ENCODE data around the gene CDK7. TPM values are rescaled to one million over a fixed set of nuclear protein-coding genes. Genes with fewer than 3 reads are reported as not detected.

Gene CDK7
- total RNA-seq, 5 donors from 2014 or later (not counting 1 experiment from before 2014, with no cell fraction given): 21.4 to 26.5 (median 22.0) TPM

DNA sequence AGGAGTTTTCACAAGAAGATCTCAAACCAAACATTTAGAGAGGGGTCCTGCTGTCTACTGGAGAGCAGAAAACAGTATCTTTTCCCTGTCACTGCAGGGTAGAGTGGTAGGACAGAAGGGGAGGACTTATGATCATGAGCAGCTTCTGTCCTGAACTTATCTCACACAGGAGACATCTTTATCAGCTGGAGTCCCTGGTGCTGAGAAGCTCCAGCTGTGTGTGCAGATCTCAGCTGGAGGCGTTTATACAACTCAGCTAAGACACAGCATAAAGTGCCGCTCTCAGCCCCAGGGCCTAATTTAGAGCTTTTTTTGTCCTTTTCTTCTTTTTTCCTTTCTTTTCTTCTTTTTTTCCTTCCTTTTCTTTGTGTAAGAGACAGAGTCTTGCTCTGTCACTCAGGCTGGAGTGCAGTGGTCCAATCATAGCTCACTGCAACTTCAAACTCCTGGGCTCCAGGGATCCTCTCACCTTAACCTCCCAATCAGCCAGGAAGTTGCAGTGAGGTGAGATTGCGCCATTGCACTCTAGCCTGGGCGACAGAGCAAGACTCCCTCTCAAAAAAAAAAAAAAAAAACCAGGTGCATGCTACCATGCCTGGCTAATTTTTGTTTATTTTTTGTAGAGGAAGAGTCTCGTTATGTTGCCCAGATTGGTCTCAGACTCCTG is 66.0 kb downstream of the CDK7 start:
- POLR2A ChIA-PET: interaction anchor here in 1 of 2 donors (0.6 kb wide), 1 partner anchor 159 kb away, joined by 4 read pairs; no protein-coding TSS in a partner anchor
- H3K4me1 Mint-ChIP-seq: no peaks in the 10 kb centered on the region
- H3K36me3 Mint-ChIP-seq: peaks cover 34% of the 10 kb centered on the region
- H3K4me3 ChIP-seq (ENCODE audit: control insufficient read depth in 1 of 2, extremely low read depth in 1 of 2, low read length in 1 of 2): no peak overlapping the region
- H3K27me3 Mint-ChIP-seq: no peaks in the 10 kb centered on the region
- no peaks in the 10 kb centered on the region for H3K27me3 ChIP-seq (replicated peaks in 1 of 2; ENCODE audit: control insufficient read depth in 2 of 2, extremely low read depth in 1 of 2, insufficient read depth in 2 of 2, low read length in 1 of 2)
- WGBS (ENCODE audit: insufficient coverage): 100% methylated on average over 1 of the region's 5 CpGs
- CTCF ChIA-PET: no interaction called here
- H3K4me3 Mint-ChIP-seq: no peak overlapping the region
- no peaks in the 10 kb centered on the region for H3K4me1 ChIP-seq (ENCODE audit: control insufficient read depth in 1 of 2, extremely low read depth in 1 of 2, insufficient read depth in 2 of 2, low read length in 2 of 2)
- no peak for DNase-seq
- no peak overlapping the region for H3K27ac ChIP-seq (ENCODE audit: low read length)
- no peaks in the 10 kb centered on the region for H3K9me3 ChIP-seq
- H3K27ac Mint-ChIP-seq: no peak overlapping the region
- H3K36me3 ChIP-seq (ENCODE audit: control insufficient read depth in 2 of 2, extremely low read depth in 1 of 2, insufficient read depth in 1 of 2, low read length in 1 of 2): peaks cover 4 to 5% of the 10 kb centered on the region in 2 donors
- no peak for ATAC-seq (replicated peaks in 1 of 4)
- no peaks in the 10 kb centered on the region for H3K9me3 Mint-ChIP-seq

- Histone ChIP-seq H3K4me1 (ENCODE audit: control insufficient read depth in 1 of 2, extremely low read depth in 1 of 2, insufficient read depth in 2 of 2, low read length in 2 of 2) (no peaks in the 10 kb centered on the region), H3K27me3 (replicated peaks in 1 of 2; ENCODE audit: control insufficient read depth in 2 of 2, extremely low read depth in 1 of 2, insufficient read depth in 2 of 2, low read length in 1 of 2) (no peaks in the 10 kb centered on the region), H3K9me3 (no peaks in the 10 kb centered on the region), H3K27ac (ENCODE audit: low read length) (no peak overlapping the region), H3K4me3 (ENCODE audit: control insufficient read depth in 1 of 2, extremely low read depth in 1 of 2, low read length in 1 of 2) (no peak overlapping the region), H3K36me3 (ENCODE audit: control insufficient read depth in 2 of 2, extremely low read depth in 1 of 2, insufficient read depth in 1 of 2, low read length in 1 of 2) (peaks cover 2 to 10% of the 10 kb centered on the region in 2 donors)
- DNase-seq (no peak), ATAC-seq (replicated peaks in 1 of 4) (no peak)
- Mint-ChIP-seq H3K27me3 (no peaks in the 10 kb centered on the region), H3K4me1 (no peaks in the 10 kb centered on the region), H3K36me3 (peaks cover 58% of the 10 kb centered on the region), H3K9me3 (peaks cover 0 to 8% (median 0%) of the 10 kb centered on the region in 3 donors), H3K4me3 (no peak overlapping the region), H3K27ac (no peak overlapping the region)
- POLR2A ChIA-PET: no interaction called here
- CTCF ChIA-PET: no interaction called here
- WGBS (ENCODE audit: insufficient coverage): 100% methylated on average over 3 of the region's 8 CpGs
These were observed 70.8 kb downstream of the CDK7 start for GRCh38 chr5:69305512-69305911.

GRCh38 chr5:69308046-69308553 is 73.4 kb downstream of the CDK7 start:
- CTCF ChIA-PET: no interaction called here
- POLR2A ChIA-PET: no interaction called here
- ATAC-seq (replicated peaks in 1 of 4): no peak
- Mint-ChIP-seq H3K4me1 (no peaks in the 10 kb centered on the region), H3K4me3 (no peak overlapping the region), H3K36me3 (peaks cover 68% of the 10 kb centered on the region), H3K27me3 (no peaks in the 10 kb centered on the region), H3K9me3 (peaks cover 0 to 8% (median 0%) of the 10 kb centered on the region in 3 donors), H3K27ac (no peak overlapping the region)
- no CpG with 5 or more reads among the region's 3 CpGs for WGBS (ENCODE audit: insufficient coverage)
- Histone ChIP-seq H3K27me3 (replicated peaks in 1 of 2; ENCODE audit: control insufficient read depth in 2 of 2, extremely low read depth in 1 of 2, insufficient read depth in 2 of 2, low read length in 1 of 2) (no peaks in the 10 kb centered on the region), H3K27ac (ENCODE audit: low read length) (no peak overlapping the region), H3K4me3 (ENCODE audit: control insufficient read depth in 1 of 2, extremely low read depth in 1 of 2, low read length in 1 of 2) (no peak overlapping the region), H3K4me1 (ENCODE audit: control insufficient read depth in 1 of 2, extremely low read depth in 1 of 2, insufficient read depth in 2 of 2, low read length in 2 of 2) (no peaks in the 10 kb centered on the region), H3K36me3 (ENCODE audit: control insufficient read depth in 2 of 2, extremely low read depth in 1 of 2, insufficient read depth in 1 of 2, low read length in 1 of 2) (peaks cover 9 to 10% of the 10 kb centered on the region in 2 donors), H3K9me3 (no peaks in the 10 kb centered on the region)
- DNase-seq: no peak

- H3K27me3 ChIP-seq (replicated peaks in 1 of 2; ENCODE audit: control insufficient read depth in 2 of 2, extremely low read depth in 1 of 2, insufficient read depth in 2 of 2, low read length in 1 of 2): no peaks in the 10 kb centered on the region
- H3K27ac Mint-ChIP-seq: no peak overlapping the region
- ChIA-PET CTCF (interaction anchor here in 1 of 2 donors (0.5 kb wide), 1 partner anchor 26 kb away, joined by 4 read pairs; no protein-coding TSS in a partner anchor), POLR2A (no interaction called here)
- H3K27me3 Mint-ChIP-seq: no peaks in the 10 kb centered on the region
- H3K9me3 ChIP-seq: no peaks in the 10 kb centered on the region
- peaks cover 0 to 8% (median 0%) of the 10 kb centered on the region in 3 donors for H3K9me3 Mint-ChIP-seq
- H3K27ac ChIP-seq (ENCODE audit: low read length): no peak overlapping the region
- no peak for DNase-seq
- H3K4me3 ChIP-seq (ENCODE audit: control insufficient read depth in 1 of 2, extremely low read depth in 1 of 2, low read length in 1 of 2): no peak overlapping the region
- H3K4me3 Mint-ChIP-seq: no peak overlapping the region
- ATAC-seq (replicated peaks in 1 of 4): no peak
- H3K36me3 ChIP-seq (ENCODE audit: control insufficient read depth in 2 of 2, extremely low read depth in 1 of 2, insufficient read depth in 1 of 2, low read length in 1 of 2): peaks cover 10 to 14% of the 10 kb centered on the region in 2 donors
- H3K36me3 Mint-ChIP-seq: peaks cover 73% of the 10 kb centered on the region
- 100% methylated on average over 1 of the region's 5 CpGs for WGBS (ENCODE audit: insufficient coverage)
- no peaks in the 10 kb centered on the region for H3K4me1 Mint-ChIP-seq
- H3K4me1 ChIP-seq (ENCODE audit: control insufficient read depth in 1 of 2, extremely low read depth in 1 of 2, insufficient read depth in 2 of 2, low read length in 2 of 2): no peaks in the 10 kb centered on the region
These were observed 74.7 kb downstream of the CDK7 start for GRCh38 chr5:69309380-69309779.

DNA sequence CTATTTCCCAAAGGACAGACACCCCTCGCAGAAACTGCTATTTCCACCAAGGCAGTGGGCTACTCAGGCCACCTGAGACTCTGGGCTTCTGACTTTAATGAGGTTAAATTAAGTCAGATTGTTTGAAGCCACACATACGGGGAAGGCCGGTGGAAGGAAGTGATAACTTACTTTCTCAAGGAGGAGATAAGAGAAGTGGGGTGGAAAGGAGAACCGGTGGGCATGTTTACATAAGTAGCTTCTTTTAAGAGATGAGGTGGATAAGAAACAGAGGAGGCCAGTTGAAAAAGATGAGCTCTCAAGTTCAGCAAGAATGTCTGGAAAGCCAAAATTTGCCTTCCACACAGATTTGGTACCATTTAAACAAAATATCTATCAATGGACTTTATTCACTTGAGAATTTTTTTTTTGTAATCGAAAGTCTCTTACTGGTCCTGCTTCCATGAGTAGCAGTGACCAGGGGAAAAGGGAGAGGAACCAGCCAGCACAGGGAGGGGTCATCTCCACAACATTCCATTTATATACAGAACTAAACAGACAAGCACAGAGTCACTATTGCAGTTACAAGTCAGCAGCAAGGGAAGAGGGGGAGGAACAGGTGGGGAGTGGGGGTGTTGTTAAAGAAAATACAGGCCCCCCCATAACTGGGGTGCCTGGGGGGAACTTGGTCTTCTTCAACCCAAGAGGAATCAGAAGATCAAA is 77.9 kb downstream of the CDK7 start:
- 54% methylated on average over 3 of the region's 5 CpGs for whole genome bisulfite sequencing (ENCODE audit: insufficient coverage)
- H3K36me3 ChIP-seq (ENCODE audit: control insufficient read depth in 2 of 2, extremely low read depth in 1 of 2, insufficient read depth in 1 of 2, low read length in 1 of 2): peaks cover 10 to 19% of the 10 kb centered on the region in 2 donors
- H3K27me3 ChIP-seq (replicated peaks in 1 of 2; ENCODE audit: control insufficient read depth in 2 of 2, extremely low read depth in 1 of 2, insufficient read depth in 2 of 2, low read length in 1 of 2): no peaks in the 10 kb centered on the region
- no peaks in the 10 kb centered on the region for H3K4me1 ChIP-seq (ENCODE audit: control insufficient read depth in 1 of 2, extremely low read depth in 1 of 2, insufficient read depth in 2 of 2, low read length in 2 of 2)
- DNase-seq (no peak), ATAC-seq (replicated peaks in 1 of 4) (no peak)
- POLR2A ChIA-PET: no interaction called here
- H3K9me3 Mint-ChIP-seq: peaks cover 0 to 8% (median 0%) of the 10 kb centered on the region in 3 donors
- no peaks in the 10 kb centered on the region for H3K4me1 Mint-ChIP-seq
- no peak overlapping the region for H3K4me3 Mint-ChIP-seq
- no peak overlapping the region for H3K4me3 ChIP-seq (ENCODE audit: control insufficient read depth in 1 of 2, extremely low read depth in 1 of 2, low read length in 1 of 2)
- CTCF ChIA-PET: no interaction called here
- no peak overlapping the region for H3K27ac Mint-ChIP-seq
- no peaks in the 10 kb centered on the region for H3K9me3 ChIP-seq
- H3K27me3 Mint-ChIP-seq: no peaks in the 10 kb centered on the region
- peaks cover 56% of the 10 kb centered on the region for H3K36me3 Mint-ChIP-seq
- H3K27ac ChIP-seq (ENCODE audit: low read length): no peak overlapping the region

- H3K36me3 Mint-ChIP-seq: peaks cover 49% of the 10 kb centered on the region
- peaks cover 10 to 19% of the 10 kb centered on the region in 2 donors for H3K36me3 ChIP-seq (ENCODE audit: control insufficient read depth in 2 of 2, extremely low read depth in 1 of 2, insufficient read depth in 1 of 2, low read length in 1 of 2)
- no peak overlapping the region for H3K27ac Mint-ChIP-seq
- POLR2A ChIA-PET: no interaction called here
- DNase-seq: no peak
- no peaks in the 10 kb centered on the region for H3K4me1 ChIP-seq (ENCODE audit: control insufficient read depth in 1 of 2, extremely low read depth in 1 of 2, insufficient read depth in 2 of 2, low read length in 2 of 2)
- CTCF ChIA-PET: no interaction called here
- 96% methylated on average over 7 of the region's 9 CpGs for WGBS (ENCODE audit: insufficient coverage)
- H3K4me3 Mint-ChIP-seq: no peak overlapping the region
- no peak overlapping the region for H3K4me3 ChIP-seq (ENCODE audit: control insufficient read depth in 1 of 2, extremely low read depth in 1 of 2, low read length in 1 of 2)
- H3K27me3 Mint-ChIP-seq: no peaks in the 10 kb centered on the region
- H3K4me1 Mint-ChIP-seq: no peaks in the 10 kb centered on the region
- H3K9me3 ChIP-seq: no peaks in the 10 kb centered on the region
- H3K27ac ChIP-seq (ENCODE audit: low read length): no peak overlapping the region
- no peaks in the 10 kb centered on the region for H3K27me3 ChIP-seq (replicated peaks in 1 of 2; ENCODE audit: control insufficient read depth in 2 of 2, extremely low read depth in 1 of 2, insufficient read depth in 2 of 2, low read length in 1 of 2)
- ATAC-seq (replicated peaks in 1 of 4): no peak
- peaks cover 0 to 8% (median 0%) of the 10 kb centered on the region in 3 donors for H3K9me3 Mint-ChIP-seq
These were observed 78.7 kb downstream of the CDK7 start for GRCh38 chr5:69313428-69313827.

Measured in T-cell (primary cell).